Ovary (tissue), 9 donors: Measurements from ENCODE around the gene CCDC12. TPM values are rescaled to one million over a fixed set of nuclear protein-coding genes. Genes with fewer than 3 reads are reported as not detected.
A peak's percentile ranks its signal among the peaks of the same experiment; 100 is the strongest.

Experiments
- DNase-seq, 5 donors: peaks; one replicate each; pipeline ENCODE4 v3.0.0-alpha.2; 2019 to 2020
- H3K27ac ChIP-seq, 2 donors: fragments of 200-600 bp; one replicate each; pipeline versions ENCODE4 v1.5.1 to v1.8.0; 2019 to 2022
- H3K27me3 ChIP-seq: fragments of 200-600 bp; one replicate; pipeline ENCODE4 v1.8.0; 2022
- H3K36me3 ChIP-seq: fragments of 200-600 bp; sonication (generic); one replicate; pipeline ENCODE4 v1.5.1; 2019
- H3K4me1 ChIP-seq: one replicate; pipeline ENCODE4 v1.8.1; 2013; ENCODE audit warnings: mild to moderate bottlenecking, moderate library complexity; ENCODE audit not compliant: insufficient read depth
- H3K4me3 ChIP-seq: fragments of 200-600 bp; sonication (generic); one replicate; pipeline ENCODE4 v1.5.1; 2017
- H3K9me3 ChIP-seq, 2 donors: fragments of 200-600 bp in 1 of 2; sonication (generic) in 1 of 2; one replicate each; pipeline versions ENCODE4 v1.5.1 to v1.8.1; 2013 to 2019; ENCODE audit warnings: mild to moderate bottlenecking in 1 of 2, moderate library complexity in 1 of 2
- EP300 ChIP-seq: sonication (generic); formaldehyde crosslinking; IDR thresholded peaks from one replicate; pipeline ENCODE4 v1.6.1; 2017; ENCODE audit warnings: antibody characterized with exemption
- POLR2A ChIP-seq: fragments of 450-650 bp; IDR thresholded peaks from one replicate; pipeline ENCODE4 v1.6.1; 2017; ENCODE audit warnings: antibody characterized with exemption, mild to moderate bottlenecking, moderate library complexity
- WGBS, 3 donors: extraction: QIAGEN DNeasy Blood & Tissue Kit in 1 of 3; methylation state at CpG; one replicate each; pipeline versions ENCODE4 v1.1.5 to v1.1.7; 2013 to 2017; 5-methylcytosine and 5-hydroxymethylcytosine counted together
- intact Hi-C, 4 donors: fragments of 100-400 bp; cut with DNase I; formaldehyde crosslinking; loops; one replicate each; pipeline versions ENCODE4 v1.11.0 to v1.15.1; 2022 to 2023
- polyA plus RNA-seq, 2 donors: library from polyadenylated mRNA; stranded (reverse); fragments of 200-250 nt in 1 of 2; fragments of 350-450 nt in 1 of 2; fragmentation: Illumina TruSeq in 1 of 2; extraction: RNeasy Lipid Tissue Mini Kit (QIAGEN cat#74804) in 1 of 2; gene quantifications; one replicate each; pipeline ENCODE4 v1.2.3, GENCODE V29; 2013 to 2014
- total RNA-seq, 7 donors: library from RNA; depleted of rRNA in 2 of 7; stranded (reverse); fragments of >200 nt in 2 of 7; fragmentation: NEBNext Ultra II Directional in 3 of 7; extraction: Animal tissue kit (Norgen Biotek cat#: 25700) in 3 of 7; gene quantifications; one replicate each; pipeline versions ENCODE4 v1.1.0 to v1.2.4, GENCODE V29; 2016 to 2023
- TF ChIP-seq, protein P1 (sequence below), 3 donors: fragments of 450-650 bp in 2 of 3; fragments of 200-600 bp in 1 of 3; IDR thresholded peaks; one replicate each; pipeline versions ENCODE4 v1.5.1 to v1.8.0; 2016 to 2022; ENCODE audit warnings: antibody characterized with exemption in 3 of 3, mild to moderate bottlenecking in 1 of 3
- donor health status: DM: no; HTN: no; CAD: no; lungs with moderate emphysema.
- donor health status: DM: no; HTN: no; CAD: no.
- donor health status: Bipolar disorder and iron deficiency.
- donor health status: DM: yes; HTN: yes; CAD: no.
- donor health status: DM: no; HTN: no; CAD: no.
- donor health status: DM: yes; HTN: yes; CAD: no.

Gene CCDC12
- total and polyA plus RNA-seq, 9 donors = 32.2 to 66.7 (median 42.3) TPM

DNA sequence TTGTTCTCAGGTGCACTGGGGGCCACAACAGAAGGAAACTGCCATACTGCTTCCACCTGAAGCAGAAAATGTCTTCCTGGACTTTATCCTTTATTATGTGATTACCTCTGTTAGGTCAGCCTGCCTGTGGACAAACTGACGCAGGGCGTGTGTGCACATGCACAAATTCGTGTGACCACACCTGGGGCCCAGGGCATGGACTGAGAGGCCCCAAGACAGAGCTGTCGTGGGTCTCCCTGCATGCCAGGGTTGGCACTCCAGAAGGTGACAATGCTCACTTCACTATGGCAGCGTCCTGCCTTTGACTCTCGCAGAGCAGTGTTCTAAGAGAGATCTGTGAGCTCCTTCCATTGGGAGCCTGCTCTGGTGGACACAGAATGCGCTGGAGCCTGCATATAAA is 34.5 kb downstream of the CCDC12 start:
- no peaks in the 10 kb centered on the region for H3K27me3 ChIP-seq
- H3K4me1 ChIP-seq = peaks cover 17% of the 10 kb centered on the region
- no peaks in the 10 kb centered on the region for H3K36me3 ChIP-seq
- intact Hi-C loops = no loop called here
- WGBS, 3 donors = 92 to 94% (median 93%) methylated on average over 7 of the region's 7 CpGs
- TF ChIP-seq POLR2A (no peak), EP300 (no peak)
- TF ChIP-seq, protein P1, sequence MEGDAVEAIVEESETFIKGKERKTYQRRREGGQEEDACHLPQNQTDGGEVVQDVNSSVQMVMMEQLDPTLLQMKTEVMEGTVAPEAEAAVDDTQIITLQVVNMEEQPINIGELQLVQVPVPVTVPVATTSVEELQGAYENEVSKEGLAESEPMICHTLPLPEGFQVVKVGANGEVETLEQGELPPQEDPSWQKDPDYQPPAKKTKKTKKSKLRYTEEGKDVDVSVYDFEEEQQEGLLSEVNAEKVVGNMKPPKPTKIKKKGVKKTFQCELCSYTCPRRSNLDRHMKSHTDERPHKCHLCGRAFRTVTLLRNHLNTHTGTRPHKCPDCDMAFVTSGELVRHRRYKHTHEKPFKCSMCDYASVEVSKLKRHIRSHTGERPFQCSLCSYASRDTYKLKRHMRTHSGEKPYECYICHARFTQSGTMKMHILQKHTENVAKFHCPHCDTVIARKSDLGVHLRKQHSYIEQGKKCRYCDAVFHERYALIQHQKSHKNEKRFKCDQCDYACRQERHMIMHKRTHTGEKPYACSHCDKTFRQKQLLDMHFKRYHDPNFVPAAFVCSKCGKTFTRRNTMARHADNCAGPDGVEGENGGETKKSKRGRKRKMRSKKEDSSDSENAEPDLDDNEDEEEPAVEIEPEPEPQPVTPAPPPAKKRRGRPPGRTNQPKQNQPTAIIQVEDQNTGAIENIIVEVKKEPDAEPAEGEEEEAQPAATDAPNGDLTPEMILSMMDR (IDR thresholded peaks at IDR 0.05) = no peak
- H3K27ac ChIP-seq = no peak overlapping the region
- no peak overlapping the region for H3K4me3 ChIP-seq
- peak in 1 of 5 donors; percentile 21 for DNase-seq
- no peaks in the 10 kb centered on the region for H3K9me3 ChIP-seq

DNA sequence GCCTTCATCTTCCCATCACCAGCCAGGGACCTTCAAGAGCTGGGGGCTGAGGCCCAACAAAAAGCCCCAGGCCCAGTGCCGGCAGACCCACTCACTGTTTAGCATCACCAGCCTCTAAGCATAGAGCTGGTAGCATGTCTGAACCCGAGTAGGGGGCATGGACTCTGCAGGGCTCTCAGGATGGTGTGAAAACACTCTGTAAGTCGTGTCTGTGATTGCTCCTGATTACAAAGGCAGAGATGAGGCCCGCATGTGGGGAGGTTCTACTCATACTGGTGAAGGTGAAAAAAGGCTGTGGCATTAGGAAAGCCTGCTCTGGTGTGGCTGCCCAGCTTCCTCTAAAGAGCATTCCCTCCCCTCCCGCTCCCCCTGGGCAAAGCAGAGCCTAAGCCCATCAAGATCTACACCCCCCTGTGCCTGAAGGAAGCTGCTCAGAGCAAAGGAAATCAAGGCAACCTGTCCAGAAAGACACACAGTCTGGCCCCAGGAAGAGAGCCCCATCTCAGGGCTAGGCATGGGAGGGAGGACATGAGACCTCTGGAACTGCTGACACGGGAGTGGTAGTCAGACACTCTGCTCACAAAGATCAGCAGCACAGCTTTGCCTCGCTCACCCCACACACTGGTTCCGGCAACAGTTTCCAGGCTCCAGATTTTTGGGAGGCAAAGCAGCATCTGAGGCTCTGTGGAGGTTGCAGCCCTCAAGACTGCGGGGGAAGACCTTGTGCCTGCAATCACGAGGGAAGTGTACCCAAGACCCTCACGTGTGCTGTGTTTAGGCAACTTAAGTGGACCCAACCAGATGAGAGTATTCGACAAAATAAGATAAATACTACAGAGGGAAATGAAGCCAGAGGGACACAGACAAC is 36.7 kb downstream of the CCDC12 start:
- intact Hi-C loops = loop anchor here in 3 of 4 donors (5.0 to 10.0 kb wide), 2 partner anchors 37 to 385 kb away; partner anchors contain the start of genes CCDC12 (in 1 of the 3) and NBEAL2 (in 1 of the 3)
- peaks cover 13% of the 10 kb centered on the region for H3K4me1 ChIP-seq
- no peak for DNase-seq

DNA sequence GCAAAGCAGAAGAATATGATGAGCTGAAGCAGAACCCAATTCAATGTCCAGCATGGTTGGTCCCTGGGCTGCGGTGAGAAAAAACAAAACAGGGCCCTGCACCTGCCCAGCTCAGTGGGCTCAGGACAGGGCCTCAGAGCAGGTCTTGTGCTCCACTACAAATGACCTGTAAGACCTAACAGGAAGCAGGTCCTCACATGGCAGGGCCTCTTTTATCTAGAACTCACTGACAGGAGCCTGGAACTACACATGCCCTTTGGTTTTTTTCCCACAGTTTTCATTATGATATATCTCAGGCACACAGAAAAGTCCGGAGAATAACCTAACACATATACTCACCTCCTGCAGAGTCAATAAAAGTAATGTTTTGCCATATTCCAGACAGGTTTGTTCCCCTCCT is 38.4 kb downstream of the CCDC12 start:
- TF ChIP-seq, protein P1 (IDR thresholded peaks at IDR 0.05) = no peak
- no peak for TF ChIP-seq POLR2A
- TF ChIP-seq EP300 = no peak
- Histone ChIP-seq H3K27ac (no peak overlapping the region), H3K27me3 (no peaks in the 10 kb centered on the region), H3K36me3 (no peaks in the 10 kb centered on the region), H3K4me1 (peaks cover 20% of the 10 kb centered on the region), H3K4me3 (no peak overlapping the region), H3K9me3 (no peaks in the 10 kb centered on the region)
- intact Hi-C loops = loop anchor here in 3 of 4 donors (5.0 to 10.0 kb wide), 2 partner anchors 39 to 387 kb away; partner anchors contain the start of genes CCDC12 (in 1 of the 3) and NBEAL2 (in 1 of the 3)
- 93 to 100% (median 94%) methylated on average over 2 of the region's 2 CpGs for WGBS, 3 donors
- DNase-seq = no peak

More for the DNA sequence above, 36.7 kb downstream of the CCDC12 start:
- no peaks in the 10 kb centered on the region for H3K27me3 ChIP-seq
- H3K4me3 ChIP-seq = no peak overlapping the region
- no peak overlapping the region for H3K27ac ChIP-seq
- 73 to 78% (median 73%) methylated on average over 12 of the region's 12 CpGs for WGBS, 3 donors
- H3K9me3 ChIP-seq = no peaks in the 10 kb centered on the region
- H3K36me3 ChIP-seq = no peaks in the 10 kb centered on the region
- TF ChIP-seq, protein P1 (IDR thresholded peaks at IDR 0.05) = no peak
- TF ChIP-seq POLR2A (no peak), EP300 (no peak)

GRCh38 chr3:46936733-46937250 is 39.8 kb downstream of the CCDC12 start:
- intact Hi-C loops = loop anchor here in 3 of 4 donors (5.0 to 10.0 kb wide), 2 partner anchors 41 to 388 kb away; partner anchors contain the start of genes CCDC12 (in 1 of the 3) and NBEAL2 (in 1 of the 3)
- Histone ChIP-seq H3K9me3 (no peaks in the 10 kb centered on the region), H3K27me3 (no peaks in the 10 kb centered on the region), H3K36me3 (no peaks in the 10 kb centered on the region), H3K4me1 (peaks cover 32% of the 10 kb centered on the region), H3K27ac (no peak overlapping the region), H3K4me3 (no peak overlapping the region)
- TF ChIP-seq EP300 (no peak), POLR2A (no peak)
- TF ChIP-seq, protein P1 (IDR thresholded peaks at IDR 0.05) = no peak
- WGBS, 3 donors = 77 to 89% (median 81%) methylated on average over 5 of the region's 5 CpGs
- peak in 1 of 5 donors; percentile 25 for DNase-seq
